HCT116 (cell line): ENCODE measurements around the gene GRB10.

Experiments used
- EGR1 ChIP-seq: IDR thresholded peaks from 2 replicates; pipeline ENCODE4 v1.6.1; 2012; ENCODE audit warnings: low read depth
- EZH2 ChIP-seq: fragments of 200-600 bp; sonication (generic); IDR thresholded peaks from 2 replicates; pipeline ENCODE4 v1.6.1; 2017; ENCODE audit warnings: antibody characterized with exemption, mixed run types
- EZH2phosphoT487 ChIP-seq: fragments of 200-600 bp; IDR thresholded peaks from 2 replicates; pipeline ENCODE4 v1.6.1; 2018; ENCODE audit warnings: antibody characterized with exemption, borderline replicate concordance
- FOSL1 ChIP-seq: IDR thresholded peaks from 2 replicates; pipeline ENCODE4 v1.6.1; 2012; ENCODE audit warnings: low read depth
- JUND ChIP-seq: IDR thresholded peaks from 2 replicates; pipeline ENCODE4 v1.6.1; 2012
- POLR2A ChIP-seq: IDR thresholded peaks from 2 replicates; pipeline ENCODE4 v1.7.0; 2011; ENCODE audit warnings: borderline replicate concordance; ENCODE audit not compliant: insufficient read depth, insufficient read length; ENCODE audit errors: extremely low read depth
- POLR2AphosphoS5 ChIP-seq: IDR thresholded peaks from 2 replicates; pipeline ENCODE4 v1.6.1; 2011; ENCODE audit warnings: mild to moderate bottlenecking, low read depth, low read length, moderate library complexity
- SIN3A ChIP-seq: IDR thresholded peaks from 2 replicates; pipeline ENCODE4 v1.6.1; 2012; ENCODE audit warnings: low read depth
- YY1 ChIP-seq: IDR thresholded peaks from 2 replicates; pipeline ENCODE4 v1.6.1; 2011; ENCODE audit warnings: low read length, low read depth, moderate library complexity, mild to moderate bottlenecking; ENCODE audit not compliant: insufficient replicate concordance; ENCODE audit errors: extremely low read depth
- TF ChIP-seq, protein P1 (sequence below), 3 experiments: fragments of 200-600 bp in 1 of 3; sonication (generic) in 1 of 3; IDR thresholded peaks in 2 of 3; conservative IDR thresholded peaks in 1 of 3; 2 replicates each; pipeline ENCODE4 v1.5.1; 2012 to 2017; ENCODE audit warnings: low read depth in 2 of 3, low read length in 2 of 3, antibody characterized with exemption in 1 of 3, borderline replicate concordance in 1 of 3, control low read depth in 1 of 3, mild to moderate bottlenecking in 1 of 3, mixed read lengths in 1 of 3, mixed run types in 1 of 3, moderate library complexity in 1 of 3; ENCODE audit not compliant: insufficient read depth in 1 of 3
- TF ChIP-seq, protein P2 (sequence below): IDR thresholded peaks from 2 replicates; pipeline ENCODE4 v1.6.1; 2012
- TF ChIP-seq, protein P3 (sequence below): IDR thresholded peaks from 2 replicates; pipeline ENCODE4 v1.6.1; 2012; ENCODE audit warnings: low read depth

- TF ChIP-seq POLR2A (no peak), YY1 (no peak), SIN3A (no peak), EZH2 (no peak), POLR2AphosphoS5 (no peak), EGR1 (no peak), EZH2phosphoT487 (no peak), FOSL1 (no peak), JUND (no peak)
- TF ChIP-seq, protein P1, sequence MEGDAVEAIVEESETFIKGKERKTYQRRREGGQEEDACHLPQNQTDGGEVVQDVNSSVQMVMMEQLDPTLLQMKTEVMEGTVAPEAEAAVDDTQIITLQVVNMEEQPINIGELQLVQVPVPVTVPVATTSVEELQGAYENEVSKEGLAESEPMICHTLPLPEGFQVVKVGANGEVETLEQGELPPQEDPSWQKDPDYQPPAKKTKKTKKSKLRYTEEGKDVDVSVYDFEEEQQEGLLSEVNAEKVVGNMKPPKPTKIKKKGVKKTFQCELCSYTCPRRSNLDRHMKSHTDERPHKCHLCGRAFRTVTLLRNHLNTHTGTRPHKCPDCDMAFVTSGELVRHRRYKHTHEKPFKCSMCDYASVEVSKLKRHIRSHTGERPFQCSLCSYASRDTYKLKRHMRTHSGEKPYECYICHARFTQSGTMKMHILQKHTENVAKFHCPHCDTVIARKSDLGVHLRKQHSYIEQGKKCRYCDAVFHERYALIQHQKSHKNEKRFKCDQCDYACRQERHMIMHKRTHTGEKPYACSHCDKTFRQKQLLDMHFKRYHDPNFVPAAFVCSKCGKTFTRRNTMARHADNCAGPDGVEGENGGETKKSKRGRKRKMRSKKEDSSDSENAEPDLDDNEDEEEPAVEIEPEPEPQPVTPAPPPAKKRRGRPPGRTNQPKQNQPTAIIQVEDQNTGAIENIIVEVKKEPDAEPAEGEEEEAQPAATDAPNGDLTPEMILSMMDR (IDR thresholded peaks at IDR 0.05 in 2 of 3, conservative IDR thresholded peaks at IDR 0.05 in 1 of 3; ENCODE audit: borderline replicate concordance in 1 of 3, insufficient read depth in 1 of 3, low read depth in 2 of 3, low read length in 2 of 3), result no peak
- TF ChIP-seq, protein P2, sequence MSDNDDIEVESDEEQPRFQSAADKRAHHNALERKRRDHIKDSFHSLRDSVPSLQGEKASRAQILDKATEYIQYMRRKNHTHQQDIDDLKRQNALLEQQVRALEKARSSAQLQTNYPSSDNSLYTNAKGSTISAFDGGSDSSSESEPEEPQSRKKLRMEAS, result no peak
- TF ChIP-seq, protein P3, sequence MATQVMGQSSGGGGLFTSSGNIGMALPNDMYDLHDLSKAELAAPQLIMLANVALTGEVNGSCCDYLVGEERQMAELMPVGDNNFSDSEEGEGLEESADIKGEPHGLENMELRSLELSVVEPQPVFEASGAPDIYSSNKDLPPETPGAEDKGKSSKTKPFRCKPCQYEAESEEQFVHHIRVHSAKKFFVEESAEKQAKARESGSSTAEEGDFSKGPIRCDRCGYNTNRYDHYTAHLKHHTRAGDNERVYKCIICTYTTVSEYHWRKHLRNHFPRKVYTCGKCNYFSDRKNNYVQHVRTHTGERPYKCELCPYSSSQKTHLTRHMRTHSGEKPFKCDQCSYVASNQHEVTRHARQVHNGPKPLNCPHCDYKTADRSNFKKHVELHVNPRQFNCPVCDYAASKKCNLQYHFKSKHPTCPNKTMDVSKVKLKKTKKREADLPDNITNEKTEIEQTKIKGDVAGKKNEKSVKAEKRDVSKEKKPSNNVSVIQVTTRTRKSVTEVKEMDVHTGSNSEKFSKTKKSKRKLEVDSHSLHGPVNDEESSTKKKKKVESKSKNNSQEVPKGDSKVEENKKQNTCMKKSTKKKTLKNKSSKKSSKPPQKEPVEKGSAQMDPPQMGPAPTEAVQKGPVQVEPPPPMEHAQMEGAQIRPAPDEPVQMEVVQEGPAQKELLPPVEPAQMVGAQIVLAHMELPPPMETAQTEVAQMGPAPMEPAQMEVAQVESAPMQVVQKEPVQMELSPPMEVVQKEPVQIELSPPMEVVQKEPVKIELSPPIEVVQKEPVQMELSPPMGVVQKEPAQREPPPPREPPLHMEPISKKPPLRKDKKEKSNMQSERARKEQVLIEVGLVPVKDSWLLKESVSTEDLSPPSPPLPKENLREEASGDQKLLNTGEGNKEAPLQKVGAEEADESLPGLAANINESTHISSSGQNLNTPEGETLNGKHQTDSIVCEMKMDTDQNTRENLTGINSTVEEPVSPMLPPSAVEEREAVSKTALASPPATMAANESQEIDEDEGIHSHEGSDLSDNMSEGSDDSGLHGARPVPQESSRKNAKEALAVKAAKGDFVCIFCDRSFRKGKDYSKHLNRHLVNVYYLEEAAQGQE, result no peak
Measured at GRCh38 chr7:50766849-50767207, 15.9 kb downstream of the GRB10 start.
